ENCODE data around the gene SNTB2.
"Not testable (repeated sequence)": the region's sequence is repeated elsewhere in the genome, so short reads cannot be mapped to it uniquely, and the experiment has no call there.

Gene SNTB2

GRCh38 chr16:69283851-69284250 lies 96.9 kb downstream of the SNTB2 start:
- H3K4me3 ChIP-seq (ENCODE audit: low read length) = no peak overlapping the region
- DNase-seq (ENCODE audit: low read depth) = no peak
- no peak for TF ChIP-seq CTCF (conservative IDR thresholded peaks at IDR 0.05; ENCODE audit: low read length)

DNA sequence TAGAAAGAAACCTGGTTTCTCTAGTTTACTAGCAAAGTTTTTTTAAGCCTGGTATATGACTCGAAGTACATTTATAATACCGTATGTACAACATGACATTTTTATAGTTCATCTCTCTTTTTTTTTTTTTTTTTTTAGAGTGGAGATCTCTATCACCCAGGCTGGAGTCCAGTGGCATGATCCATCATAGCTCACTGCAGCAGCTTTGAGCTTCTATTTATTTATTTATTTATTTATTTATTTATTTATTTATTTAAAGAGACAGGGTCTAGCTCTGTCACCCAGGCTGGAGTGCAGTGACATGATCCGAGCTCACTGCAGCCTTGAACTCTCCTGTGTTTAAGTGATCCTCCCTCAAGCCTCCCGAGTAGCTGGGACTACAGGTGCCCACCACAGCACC lies 98.3 kb downstream of the SNTB2 start:
- no peak for DNase-seq (ENCODE audit: low read depth)
- TF ChIP-seq CTCF (conservative IDR thresholded peaks at IDR 0.05; ENCODE audit: low read length) = no peak
- no peak overlapping the region for H3K4me3 ChIP-seq (ENCODE audit: low read length)

- peak; percentile 67 for TF ChIP-seq CTCF (conservative IDR thresholded peaks at IDR 0.05; ENCODE audit: low read length)
- DNase-seq (ENCODE audit: low read depth) = peak; percentile 75
- H3K4me3 ChIP-seq (ENCODE audit: low read length) = no peak overlapping the region
Measured at GRCh38 chr16:69286941-69287713, 100.2 kb downstream of the SNTB2 start.

GRCh38 chr16:69291657-69292056 lies 104.7 kb downstream of the SNTB2 start:
- DNase-seq (ENCODE audit: low read depth); H3K4me3 ChIP-seq (ENCODE audit: low read length): not testable (repeated sequence)

DNA sequence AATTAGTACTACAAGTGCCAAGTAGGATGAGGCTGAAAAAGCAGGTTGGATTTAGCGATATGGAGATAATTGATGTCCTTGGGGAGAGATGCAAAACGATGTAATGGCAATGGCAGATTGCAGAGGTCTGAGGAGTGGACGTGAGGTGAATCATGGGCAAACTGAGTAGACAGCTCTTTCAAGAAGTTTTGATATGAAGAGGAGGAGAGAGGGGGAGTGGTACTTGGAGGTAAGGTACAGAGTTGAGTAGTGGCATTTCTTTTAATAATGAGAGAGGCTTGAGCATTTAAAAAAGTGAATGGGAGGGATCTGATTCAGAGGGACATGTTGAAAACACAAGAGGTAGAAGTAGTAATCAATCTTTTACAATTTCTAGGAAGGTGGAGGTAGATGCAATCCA lies 106.4 kb downstream of the SNTB2 start:
- H3K4me3 ChIP-seq (ENCODE audit: low read length) = no peak overlapping the region
- DNase-seq (ENCODE audit: low read depth) = no peak
- no peak for TF ChIP-seq CTCF (conservative IDR thresholded peaks at IDR 0.05; ENCODE audit: low read length)

DNA sequence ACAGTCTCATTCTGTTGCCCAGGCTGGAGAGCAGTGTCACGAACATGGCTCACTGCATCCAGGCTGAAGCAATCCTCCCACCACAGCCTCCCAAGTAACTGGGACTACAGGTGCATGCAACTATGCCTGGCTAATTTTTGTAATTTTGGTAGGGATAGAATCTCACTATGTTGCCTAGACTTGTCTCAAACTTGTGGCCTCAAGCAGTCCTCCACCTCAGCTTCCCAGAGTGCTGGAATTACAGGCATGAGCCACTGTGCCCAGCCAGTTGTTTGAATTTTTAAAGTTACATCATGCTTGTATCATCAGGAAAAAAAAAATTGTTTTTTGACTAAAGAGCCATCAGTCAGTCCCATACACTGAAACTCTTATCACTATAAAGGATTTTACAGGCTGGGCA lies 107.1 kb downstream of the SNTB2 start:
- TF ChIP-seq CTCF (conservative IDR thresholded peaks at IDR 0.05; ENCODE audit: low read length) = no peak
- no peak overlapping the region for H3K4me3 ChIP-seq (ENCODE audit: low read length)
- peak; percentile 42 for DNase-seq (ENCODE audit: low read depth)

- DNase-seq (ENCODE audit: low read depth) = not testable (repeated sequence)
Measured at GRCh38 chr16:69296771-69297170, 109.8 kb downstream of the SNTB2 start.

GRCh38 chr16:69298261-69298660 lies 111.3 kb downstream of the SNTB2 start:
- H3K4me3 ChIP-seq (ENCODE audit: low read length) = no peak overlapping the region
- DNase-seq (ENCODE audit: low read depth) = no peak
- TF ChIP-seq CTCF (conservative IDR thresholded peaks at IDR 0.05; ENCODE audit: low read length) = no peak

More at GRCh38 chr16:69296771-69297170, 109.8 kb downstream of the SNTB2 start:
- H3K4me3 ChIP-seq (ENCODE audit: low read length) = not testable (repeated sequence)

All from AG10803 (cell line).